ENCODE results near the gene TEX101. TPM values are rescaled to one million over a fixed set of nuclear protein-coding genes. Genes with fewer than 3 reads are reported as not detected.

TEX101 gene
- total RNA-seq, 1 donor from 2014 or later = not detected

- peaks cover 2% of the 10 kb centered on the region for H3K27me3 Mint-ChIP-seq (ENCODE audit: unreplicated experiment)
- no peaks in the 10 kb centered on the region for H3K4me1 Mint-ChIP-seq (ENCODE audit: low read depth, unreplicated experiment)
- H3K27ac Mint-ChIP-seq (ENCODE audit: unreplicated experiment) = no peak overlapping the region
- no peak overlapping the region for H3K4me3 Mint-ChIP-seq (ENCODE audit: unreplicated experiment)
- peaks cover 2% of the 10 kb centered on the region for H3K9me3 Mint-ChIP-seq (ENCODE audit: unreplicated experiment)
- H3K36me3 Mint-ChIP-seq (ENCODE audit: unreplicated experiment) = no peaks in the 10 kb centered on the region
- TF ChIP-seq, protein P1, sequence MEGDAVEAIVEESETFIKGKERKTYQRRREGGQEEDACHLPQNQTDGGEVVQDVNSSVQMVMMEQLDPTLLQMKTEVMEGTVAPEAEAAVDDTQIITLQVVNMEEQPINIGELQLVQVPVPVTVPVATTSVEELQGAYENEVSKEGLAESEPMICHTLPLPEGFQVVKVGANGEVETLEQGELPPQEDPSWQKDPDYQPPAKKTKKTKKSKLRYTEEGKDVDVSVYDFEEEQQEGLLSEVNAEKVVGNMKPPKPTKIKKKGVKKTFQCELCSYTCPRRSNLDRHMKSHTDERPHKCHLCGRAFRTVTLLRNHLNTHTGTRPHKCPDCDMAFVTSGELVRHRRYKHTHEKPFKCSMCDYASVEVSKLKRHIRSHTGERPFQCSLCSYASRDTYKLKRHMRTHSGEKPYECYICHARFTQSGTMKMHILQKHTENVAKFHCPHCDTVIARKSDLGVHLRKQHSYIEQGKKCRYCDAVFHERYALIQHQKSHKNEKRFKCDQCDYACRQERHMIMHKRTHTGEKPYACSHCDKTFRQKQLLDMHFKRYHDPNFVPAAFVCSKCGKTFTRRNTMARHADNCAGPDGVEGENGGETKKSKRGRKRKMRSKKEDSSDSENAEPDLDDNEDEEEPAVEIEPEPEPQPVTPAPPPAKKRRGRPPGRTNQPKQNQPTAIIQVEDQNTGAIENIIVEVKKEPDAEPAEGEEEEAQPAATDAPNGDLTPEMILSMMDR (IDR thresholded peaks at IDR 0.05; ENCODE audit: partially characterized antibody, unreplicated experiment) = no peak
- DNase-seq = no peak
Measured at GRCh38 chr19:43395561-43395960, 19.1 kb upstream of the TEX101 start.

- no peak for DNase-seq
- no peak overlapping the region for H3K4me3 Mint-ChIP-seq (ENCODE audit: unreplicated experiment)
Measured at GRCh38 chr19:43406297-43406696, 8.4 kb upstream of the TEX101 start.

DNA sequence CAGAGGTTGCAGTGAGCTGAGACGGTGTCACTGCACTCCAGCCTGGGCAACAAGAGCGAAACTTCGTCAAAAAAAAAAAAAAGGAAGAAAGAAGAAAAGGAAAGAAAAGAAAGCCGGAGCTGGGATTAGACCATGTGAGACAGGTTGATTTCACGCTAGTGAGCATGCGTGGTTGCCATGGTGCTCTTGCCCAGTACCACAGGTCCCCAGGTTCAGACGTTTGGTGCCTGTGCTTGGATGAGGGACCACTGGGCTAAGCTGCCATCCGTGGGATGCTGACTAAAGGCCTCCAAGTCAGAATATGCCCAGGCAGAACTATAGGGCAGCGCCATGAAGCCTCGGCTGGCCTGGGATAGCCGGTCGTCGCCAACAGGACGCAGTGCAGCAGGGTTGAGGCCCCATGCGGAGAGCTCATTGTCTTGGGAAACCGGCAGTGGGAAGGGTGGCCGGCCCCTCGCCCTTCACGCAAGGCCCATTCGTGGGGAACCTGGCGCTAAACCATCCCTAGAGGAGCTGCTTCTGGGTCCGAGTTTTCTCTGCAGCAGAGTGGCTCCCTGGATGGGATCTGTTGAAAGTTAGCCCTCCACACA is 7.2 kb upstream of the TEX101 start:
- Mint-ChIP-seq H3K4me3 (ENCODE audit: unreplicated experiment) (no peak overlapping the region), H3K27ac (ENCODE audit: unreplicated experiment) (no peak overlapping the region), H3K4me1 (ENCODE audit: low read depth, unreplicated experiment) (no peaks in the 10 kb centered on the region), H3K36me3 (ENCODE audit: unreplicated experiment) (no peaks in the 10 kb centered on the region), H3K27me3 (ENCODE audit: unreplicated experiment) (no peaks in the 10 kb centered on the region), H3K9me3 (ENCODE audit: unreplicated experiment) (no peaks in the 10 kb centered on the region)
- DNase-seq = no peak
- TF ChIP-seq, protein P1 (IDR thresholded peaks at IDR 0.05; ENCODE audit: partially characterized antibody, unreplicated experiment) = no peak

More at GRCh38 chr19:43406297-43406696, 8.4 kb upstream of the TEX101 start:
- Mint-ChIP-seq H3K9me3 (ENCODE audit: unreplicated experiment) (no peaks in the 10 kb centered on the region), H3K36me3 (ENCODE audit: unreplicated experiment) (no peaks in the 10 kb centered on the region), H3K27ac (ENCODE audit: unreplicated experiment) (no peak overlapping the region), H3K27me3 (ENCODE audit: unreplicated experiment) (no peaks in the 10 kb centered on the region), H3K4me1 (ENCODE audit: low read depth, unreplicated experiment) (no peaks in the 10 kb centered on the region)
- TF ChIP-seq, protein P1 (IDR thresholded peaks at IDR 0.05; ENCODE audit: partially characterized antibody, unreplicated experiment) = no peak

- Mint-ChIP-seq H3K4me3 (ENCODE audit: unreplicated experiment) (no peak overlapping the region), H3K9me3 (ENCODE audit: unreplicated experiment) (no peaks in the 10 kb centered on the region), H3K27ac (ENCODE audit: unreplicated experiment) (no peak overlapping the region), H3K36me3 (ENCODE audit: unreplicated experiment) (no peaks in the 10 kb centered on the region), H3K27me3 (ENCODE audit: unreplicated experiment) (no peaks in the 10 kb centered on the region), H3K4me1 (ENCODE audit: low read depth, unreplicated experiment) (no peaks in the 10 kb centered on the region)
- no peak for DNase-seq
- TF ChIP-seq, protein P1 (IDR thresholded peaks at IDR 0.05; ENCODE audit: partially characterized antibody, unreplicated experiment) = no peak
Measured at GRCh38 chr19:43408043-43408442, 6.6 kb upstream of the TEX101 start.

GRCh38 chr19:43409415-43409814 is 5.3 kb upstream of the TEX101 start:
- Mint-ChIP-seq H3K9me3 (ENCODE audit: unreplicated experiment) (peaks cover 1% of the 10 kb centered on the region), H3K27ac (ENCODE audit: unreplicated experiment) (no peak overlapping the region), H3K27me3 (ENCODE audit: unreplicated experiment) (no peaks in the 10 kb centered on the region), H3K4me3 (ENCODE audit: unreplicated experiment) (no peak overlapping the region), H3K4me1 (ENCODE audit: low read depth, unreplicated experiment) (no peaks in the 10 kb centered on the region), H3K36me3 (ENCODE audit: unreplicated experiment) (no peaks in the 10 kb centered on the region)
- TF ChIP-seq, protein P1 (IDR thresholded peaks at IDR 0.05; ENCODE audit: partially characterized antibody, unreplicated experiment) = no peak
- DNase-seq = no peak

All from glutamatergic neuron (in vitro differentiated cells).